NOMO-1 (cell line): ENCODE data around the gene CHP1.
"Not testable (repeated sequence)": the region's sequence is repeated elsewhere in the genome, so short reads cannot be mapped to it uniquely, and the experiment has no call there.

Experiments
- DNase-seq, 2 experiments: peaks; one replicate each; lab custom pipeline; 2025; ENCODE audit not compliant: unreplicated experiment in 2 of 2; lab: John Stamatoyannopoulos, UW

CHP1 gene

GRCh38 chr15:41289953-41290352 is 58.9 kb downstream of the CHP1 start:
- DNase-seq = no peak

- peak; percentile 80 to 96 for DNase-seq
Measured at GRCh38 chr15:41291065-41291631, 60.1 kb downstream of the CHP1 start.

GRCh38 chr15:41292521-41292920 is 61.5 kb downstream of the CHP1 start:
- no peak for DNase-seq

- DNase-seq = not testable (repeated sequence)
Measured at GRCh38 chr15:41301139-41301538, 70.1 kb downstream of the CHP1 start.

- DNase-seq = no peak
Measured at GRCh38 chr15:41301587-41301986, 70.5 kb downstream of the CHP1 start.

- peak in 1 of 2 experiments; percentile 52 for DNase-seq
Measured at GRCh38 chr15:41304149-41304770, 73.2 kb downstream of the CHP1 start.

- DNase-seq = no peak
Measured at GRCh38 chr15:41307679-41308078, 76.6 kb downstream of the CHP1 start.

- DNase-seq = no peak
Measured at GRCh38 chr15:41309226-41309905, 78.3 kb downstream of the CHP1 start.

- DNase-seq = not testable (repeated sequence)
Measured at GRCh38 chr15:41320805-41321330, 89.8 kb downstream of the CHP1 start.

GRCh38 chr15:41323611-41324010 is 92.5 kb downstream of the CHP1 start:
- DNase-seq = no peak

GRCh38 chr15:41331281-41331680 is 100.2 kb downstream of the CHP1 start:
- no peak for DNase-seq
